ENCODE results near the gene NADSYN1.

Gene NADSYN1

DNA sequence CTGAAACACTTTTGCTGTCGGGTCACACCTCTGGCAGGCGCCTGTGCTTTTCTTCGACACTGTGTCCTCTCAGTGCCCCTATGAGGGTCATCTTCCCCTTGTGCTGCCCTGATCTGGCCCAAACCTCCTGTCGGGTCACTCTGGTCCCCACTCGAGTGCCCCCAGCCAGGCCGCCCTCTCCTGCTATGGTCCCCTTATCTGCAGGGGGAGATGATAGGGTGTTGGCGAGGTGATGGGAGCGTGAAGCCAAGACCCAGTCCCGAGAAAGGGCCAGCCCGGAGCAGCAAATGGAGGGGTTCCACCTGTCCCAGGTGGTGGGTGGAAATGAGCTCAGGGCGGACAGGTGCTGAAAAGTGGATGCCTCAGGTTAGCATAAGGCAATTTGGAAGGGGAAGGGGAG, 9.7 kb downstream of the NADSYN1 start:
- H3K79me2 ChIP-seq (ENCODE audit: insufficient read depth, low read length) = no peaks in the 10 kb centered on the region
- H3K9me2 ChIP-seq (replicated peaks; ENCODE audit: insufficient read depth, low read length) = no peaks in the 10 kb centered on the region
- H3F3A ChIP-seq (ENCODE audit: insufficient read depth) = no peaks in the 10 kb centered on the region
- H3K9me3 ChIP-seq (ENCODE audit: insufficient read depth, low read length) = no peaks in the 10 kb centered on the region
- H2AFZ ChIP-seq (ENCODE audit: low read depth, low read length, severe bottlenecking) = no peak overlapping the region
- no peak overlapping the region for H3K4me3 ChIP-seq (ENCODE audit: insufficient read depth, low read length, poor library complexity, severe bottlenecking)
- no peak overlapping the region for H3K4me2 ChIP-seq (ENCODE audit: low read depth, low read length, poor library complexity, severe bottlenecking)
- H3K9ac ChIP-seq (ENCODE audit: low read length) = no peak overlapping the region
- no peaks in the 10 kb centered on the region for H3K27me3 ChIP-seq (ENCODE audit: low read length)
- peaks cover 6% of the 10 kb centered on the region; the same call in 1 of the 2 replicates for H3K36me3 ChIP-seq (ENCODE audit: low read length)
- no peak for TF ChIP-seq EZH2phosphoT487 (conservative IDR thresholded peaks at IDR 0.05; ENCODE audit: low read length)
- TF ChIP-seq, protein P1, sequence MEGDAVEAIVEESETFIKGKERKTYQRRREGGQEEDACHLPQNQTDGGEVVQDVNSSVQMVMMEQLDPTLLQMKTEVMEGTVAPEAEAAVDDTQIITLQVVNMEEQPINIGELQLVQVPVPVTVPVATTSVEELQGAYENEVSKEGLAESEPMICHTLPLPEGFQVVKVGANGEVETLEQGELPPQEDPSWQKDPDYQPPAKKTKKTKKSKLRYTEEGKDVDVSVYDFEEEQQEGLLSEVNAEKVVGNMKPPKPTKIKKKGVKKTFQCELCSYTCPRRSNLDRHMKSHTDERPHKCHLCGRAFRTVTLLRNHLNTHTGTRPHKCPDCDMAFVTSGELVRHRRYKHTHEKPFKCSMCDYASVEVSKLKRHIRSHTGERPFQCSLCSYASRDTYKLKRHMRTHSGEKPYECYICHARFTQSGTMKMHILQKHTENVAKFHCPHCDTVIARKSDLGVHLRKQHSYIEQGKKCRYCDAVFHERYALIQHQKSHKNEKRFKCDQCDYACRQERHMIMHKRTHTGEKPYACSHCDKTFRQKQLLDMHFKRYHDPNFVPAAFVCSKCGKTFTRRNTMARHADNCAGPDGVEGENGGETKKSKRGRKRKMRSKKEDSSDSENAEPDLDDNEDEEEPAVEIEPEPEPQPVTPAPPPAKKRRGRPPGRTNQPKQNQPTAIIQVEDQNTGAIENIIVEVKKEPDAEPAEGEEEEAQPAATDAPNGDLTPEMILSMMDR (IDR thresholded peaks at IDR 0.05; ENCODE audit: insufficient read depth, low read length, poor library complexity, severe bottlenecking) = no peak
- H4K20me1 ChIP-seq (ENCODE audit: low read depth, low read length) = no peaks in the 10 kb centered on the region
- H3K27ac ChIP-seq (ENCODE audit: low read depth, low read length) = no peak overlapping the region

DNA sequence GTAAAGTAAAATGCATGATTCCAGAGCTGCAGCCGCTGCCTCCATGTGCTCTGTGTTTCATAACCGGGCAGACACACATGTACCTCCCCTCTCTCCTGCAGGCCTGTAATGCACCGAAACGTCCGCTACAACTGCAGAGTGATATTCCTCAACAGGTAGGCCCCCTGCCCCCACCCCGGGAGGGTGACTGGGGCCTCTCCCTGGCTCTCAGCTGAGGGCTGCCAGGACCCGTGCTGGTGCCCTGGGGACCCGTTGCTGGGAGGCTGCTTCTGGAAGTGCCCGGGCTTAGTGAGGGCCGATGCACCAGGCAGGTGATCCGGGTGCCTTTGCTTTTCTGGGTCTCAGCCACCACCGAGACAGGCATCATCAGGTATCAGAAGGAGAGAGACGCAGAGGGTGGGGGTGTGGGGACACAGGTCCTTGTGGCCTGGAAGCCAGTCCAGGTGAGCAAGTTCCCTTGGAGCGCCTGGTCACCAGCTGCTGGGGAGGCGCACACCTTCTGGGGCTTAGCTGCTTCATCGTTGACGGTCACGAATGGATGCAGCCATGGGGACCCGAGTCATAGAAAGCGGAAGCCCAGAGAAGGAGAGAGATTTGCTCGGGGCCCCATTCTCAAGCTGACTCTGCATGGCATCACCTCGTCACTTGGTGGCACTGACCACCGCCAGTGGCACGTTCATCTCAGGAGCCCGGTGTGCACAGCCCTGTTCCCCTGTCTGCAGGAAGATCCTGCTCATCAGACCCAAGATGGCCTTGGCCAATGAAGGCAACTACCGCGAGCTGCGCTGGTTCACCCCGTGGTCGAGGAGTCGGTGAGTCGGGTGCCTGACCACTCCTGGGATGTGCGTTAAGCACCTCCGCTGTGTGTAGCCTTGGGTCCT, 10.6 kb downstream of the NADSYN1 start:
- H3F3A ChIP-seq (ENCODE audit: insufficient read depth) = no peaks in the 10 kb centered on the region
- no peak overlapping the region for H3K27ac ChIP-seq (ENCODE audit: low read depth, low read length)
- H3K9ac ChIP-seq (ENCODE audit: low read length) = no peak overlapping the region
- H3K9me2 ChIP-seq (replicated peaks; ENCODE audit: insufficient read depth, low read length) = no peaks in the 10 kb centered on the region
- H3K27me3 ChIP-seq (ENCODE audit: low read length) = no peaks in the 10 kb centered on the region
- no peaks in the 10 kb centered on the region for H4K20me1 ChIP-seq (ENCODE audit: low read depth, low read length)
- TF ChIP-seq EZH2phosphoT487 (conservative IDR thresholded peaks at IDR 0.05; ENCODE audit: low read length) = no peak
- TF ChIP-seq, protein P1 (IDR thresholded peaks at IDR 0.05; ENCODE audit: insufficient read depth, low read length, poor library complexity, severe bottlenecking) = no peak
- no peak overlapping the region for H3K4me2 ChIP-seq (ENCODE audit: low read depth, low read length, poor library complexity, severe bottlenecking)
- H3K36me3 ChIP-seq (ENCODE audit: low read length) = peaks cover 7% of the 10 kb centered on the region; the same call in 1 of the 2 replicates
- no peak overlapping the region for H3K4me3 ChIP-seq (ENCODE audit: insufficient read depth, low read length, poor library complexity, severe bottlenecking)
- H3K9me3 ChIP-seq (ENCODE audit: insufficient read depth, low read length) = no peaks in the 10 kb centered on the region
- no peak overlapping the region for H2AFZ ChIP-seq (ENCODE audit: low read depth, low read length, severe bottlenecking)
- no peaks in the 10 kb centered on the region for H3K79me2 ChIP-seq (ENCODE audit: insufficient read depth, low read length)

DNA sequence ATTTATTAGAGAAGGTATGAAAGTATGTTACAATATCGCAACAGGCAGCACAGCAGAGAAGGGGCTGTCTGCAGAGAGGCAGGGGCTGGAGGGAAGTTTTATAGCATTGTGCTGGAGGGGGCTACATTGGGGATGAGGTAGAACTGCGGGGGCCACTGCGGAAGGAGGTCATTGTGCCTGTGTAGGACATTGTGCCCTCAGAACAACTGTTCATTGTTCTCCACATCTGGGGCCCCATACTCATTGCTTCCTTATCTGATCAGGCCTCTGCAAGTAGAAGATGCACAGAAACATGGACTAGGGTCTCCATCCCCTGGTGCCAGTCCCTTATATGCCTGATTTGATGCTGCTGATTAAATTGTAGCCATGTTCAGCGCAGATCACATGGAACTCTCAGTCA, 12.1 kb downstream of the NADSYN1 start:
- Histone ChIP-seq H3K9ac (ENCODE audit: low read length) (no peak overlapping the region), H3K9me3 (ENCODE audit: insufficient read depth, low read length) (no peaks in the 10 kb centered on the region), H4K20me1 (ENCODE audit: low read depth, low read length) (no peaks in the 10 kb centered on the region), H3K27ac (ENCODE audit: low read depth, low read length) (no peak overlapping the region), H2AFZ (ENCODE audit: low read depth, low read length, severe bottlenecking) (no peak overlapping the region), H3K79me2 (ENCODE audit: insufficient read depth, low read length) (no peaks in the 10 kb centered on the region), H3K4me3 (ENCODE audit: insufficient read depth, low read length, poor library complexity, severe bottlenecking) (no peak overlapping the region), H3K9me2 (replicated peaks; ENCODE audit: insufficient read depth, low read length) (no peaks in the 10 kb centered on the region), H3K4me2 (ENCODE audit: low read depth, low read length, poor library complexity, severe bottlenecking) (no peak overlapping the region), H3K36me3 (ENCODE audit: low read length) (peaks cover 7% of the 10 kb centered on the region; the same call in 1 of the 2 replicates), H3K27me3 (ENCODE audit: low read length) (no peaks in the 10 kb centered on the region), H3F3A (ENCODE audit: insufficient read depth) (no peaks in the 10 kb centered on the region)
- TF ChIP-seq, protein P1 (IDR thresholded peaks at IDR 0.05; ENCODE audit: insufficient read depth, low read length, poor library complexity, severe bottlenecking) = no peak
- TF ChIP-seq EZH2phosphoT487 (conservative IDR thresholded peaks at IDR 0.05; ENCODE audit: low read length) = no peak

Measured in SU-DHL-6 (cell line).